Esophagus muscularis mucosa (tissue), 4 donors: ENCODE measurements around the gene CLCN6.

ENCODE experiments used
- CTCF ChIP-seq, 3 experiments: fragments of 200-600 bp in 2 of 3; fragments of 450-650 bp in 1 of 3; sonication (generic) in 2 of 3; IDR thresholded peaks; one replicate each; pipeline ENCODE4 v1.5.1; 2017 to 2019; ENCODE audit warnings: antibody characterized with exemption in 3 of 3, mild to moderate bottlenecking in 2 of 3, moderate library complexity in 1 of 3
- EP300 ChIP-seq: sonication (generic); formaldehyde crosslinking; IDR thresholded peaks from one replicate; pipeline ENCODE4 v1.6.1; 2017; ENCODE audit warnings: antibody characterized with exemption
- POLR2A ChIP-seq: fragments of 450-650 bp; IDR thresholded peaks from one replicate; pipeline ENCODE4 v1.6.1; 2017; ENCODE audit warnings: antibody characterized with exemption, moderate library complexity, mild to moderate bottlenecking, low read depth

GRCh38 chr1:11795238-11795890 lies 10.6 kb upstream of the CLCN6 start:
- TF ChIP-seq CTCF (IDR thresholded peaks at IDR 0.05) (no peak), POLR2A (no peak), EP300 (no peak)
